GM10266 (cell line): ENCODE measurements around the gene TCTA.
"Not testable (repeated sequence)": the region's sequence is repeated elsewhere in the genome, so short reads cannot be mapped to it uniquely, and the experiment has no call there.

Experiments
- DNase-seq: peaks from one replicate; pipeline ENCODE4 v3.0.0; 2012; ENCODE audit errors: extremely low spot score
- CTCF ChIP-seq: IDR thresholded peaks from 2 replicates; pipeline ENCODE4 v1.5.1; 2012; ENCODE audit warnings: mild to moderate bottlenecking, low read depth; ENCODE audit not compliant: control insufficient read depth, insufficient read depth; ENCODE audit errors: missing control alignments

TCTA gene

GRCh38 chr3:49383387-49383786 is 28.8 kb upstream of the TCTA start:
- no peak for TF ChIP-seq CTCF

GRCh38 chr3:49385617-49386016 is 26.6 kb upstream of the TCTA start:
- no peak for TF ChIP-seq CTCF
- DNase-seq: no peak

More at GRCh38 chr3:49383387-49383786, 28.8 kb upstream of the TCTA start:
- no peak for DNase-seq

GRCh38 chr3:49386056-49386756 is 26.0 kb upstream of the TCTA start:
- no peak for TF ChIP-seq CTCF
- no peak for DNase-seq

- DNase-seq: no peak
- TF ChIP-seq CTCF: no peak
Observed at GRCh38 chr3:49387721-49388120, 24.5 kb upstream of the TCTA start.

- no peak for DNase-seq
- TF ChIP-seq CTCF: no peak
Observed at GRCh38 chr3:49388289-49388820, 23.9 kb upstream of the TCTA start.

- no peak for DNase-seq
- TF ChIP-seq CTCF: no peak
Observed at GRCh38 chr3:49389297-49389696, 22.9 kb upstream of the TCTA start.

- not testable (repeated sequence) for DNase-seq
Observed at GRCh38 chr3:49391310-49391709, 20.9 kb upstream of the TCTA start.

- no peak for TF ChIP-seq CTCF
- DNase-seq: no peak
Observed at GRCh38 chr3:49397470-49397869, 14.8 kb upstream of the TCTA start.
